ENCODE measurements around the gene ARCN1. TPM values are rescaled to one million over a fixed set of nuclear protein-coding genes. Genes with fewer than 3 reads are reported as not detected.

The ARCN1 gene
- total and polyA plus RNA-seq, 7 donors = 49.4 to 76.3 (median 60.8) TPM

DNA sequence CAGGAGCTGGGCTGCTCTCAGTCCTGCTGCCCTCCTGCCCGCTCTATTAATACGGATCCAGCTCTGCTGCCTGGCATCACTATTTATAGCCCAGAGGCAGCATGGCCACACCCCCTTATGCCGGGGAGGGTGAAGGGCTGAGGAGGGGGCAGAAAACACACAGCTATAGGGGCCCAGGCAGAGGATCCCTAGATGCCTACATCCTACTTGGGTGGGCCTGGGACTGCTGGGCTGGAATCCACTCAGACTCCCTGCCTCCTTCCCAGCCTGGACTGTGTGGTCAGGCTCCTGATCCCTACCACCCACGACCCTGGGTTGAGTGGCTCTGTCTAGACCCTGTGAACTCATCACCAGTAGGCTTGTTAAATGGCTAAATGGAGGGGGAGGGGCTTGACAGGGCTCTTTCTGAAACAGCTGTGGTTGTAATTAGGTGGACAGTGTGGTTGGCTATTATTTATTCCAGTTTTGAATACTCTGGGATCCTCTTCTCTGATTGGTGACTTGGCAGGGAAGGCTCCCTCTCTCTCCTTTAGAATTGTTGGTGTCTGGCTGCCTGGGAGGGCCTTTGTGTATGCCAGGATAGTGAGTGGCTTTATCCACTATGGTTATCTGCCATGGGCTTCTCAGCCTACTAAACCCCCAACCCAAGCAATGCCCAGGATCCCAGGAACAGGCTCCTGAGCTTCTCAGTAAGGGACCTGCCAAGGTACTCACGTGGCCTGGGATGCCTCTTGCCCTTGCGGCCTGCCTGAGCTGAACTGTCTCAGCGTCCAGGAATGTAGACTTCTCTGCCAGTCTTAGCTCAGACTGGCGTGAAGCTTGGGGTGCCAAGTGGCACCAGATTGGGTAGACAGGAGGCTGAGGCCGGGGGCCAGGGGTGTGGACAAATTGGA lies 50.4 kb downstream of the ARCN1 start:
- no peaks in the 10 kb centered on the region for H3K9me3 ChIP-seq
- DNase-seq (peak; percentile 72 to 88), ATAC-seq (peak; percentile 85 to 91 (median 88))
- H3K36me3 ChIP-seq (ENCODE audit: insufficient read depth in 1 of 2, low read depth in 1 of 2) = peaks cover 0 to 32% of the 10 kb centered on the region in 2 donors
- H3K27ac ChIP-seq = peak overlapping the region; percentile 88
- intact Hi-C loops (cut with DNase I) = no loop called here
- no peaks in the 10 kb centered on the region for H3K27me3 ChIP-seq (ENCODE audit: insufficient read depth in 3 of 3, low read length in 2 of 3)
- WGBS, 3 donors = 18 to 21% (median 20%) methylated on average over 9 of the region's 9 CpGs
- H3K4me1 ChIP-seq = peaks cover 45% of the 10 kb centered on the region
- TF ChIP-seq, protein P1, sequence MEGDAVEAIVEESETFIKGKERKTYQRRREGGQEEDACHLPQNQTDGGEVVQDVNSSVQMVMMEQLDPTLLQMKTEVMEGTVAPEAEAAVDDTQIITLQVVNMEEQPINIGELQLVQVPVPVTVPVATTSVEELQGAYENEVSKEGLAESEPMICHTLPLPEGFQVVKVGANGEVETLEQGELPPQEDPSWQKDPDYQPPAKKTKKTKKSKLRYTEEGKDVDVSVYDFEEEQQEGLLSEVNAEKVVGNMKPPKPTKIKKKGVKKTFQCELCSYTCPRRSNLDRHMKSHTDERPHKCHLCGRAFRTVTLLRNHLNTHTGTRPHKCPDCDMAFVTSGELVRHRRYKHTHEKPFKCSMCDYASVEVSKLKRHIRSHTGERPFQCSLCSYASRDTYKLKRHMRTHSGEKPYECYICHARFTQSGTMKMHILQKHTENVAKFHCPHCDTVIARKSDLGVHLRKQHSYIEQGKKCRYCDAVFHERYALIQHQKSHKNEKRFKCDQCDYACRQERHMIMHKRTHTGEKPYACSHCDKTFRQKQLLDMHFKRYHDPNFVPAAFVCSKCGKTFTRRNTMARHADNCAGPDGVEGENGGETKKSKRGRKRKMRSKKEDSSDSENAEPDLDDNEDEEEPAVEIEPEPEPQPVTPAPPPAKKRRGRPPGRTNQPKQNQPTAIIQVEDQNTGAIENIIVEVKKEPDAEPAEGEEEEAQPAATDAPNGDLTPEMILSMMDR (IDR thresholded peaks at IDR 0.05) = no peak
- H3K4me3 ChIP-seq = peak overlapping the region; percentile 68

DNA sequence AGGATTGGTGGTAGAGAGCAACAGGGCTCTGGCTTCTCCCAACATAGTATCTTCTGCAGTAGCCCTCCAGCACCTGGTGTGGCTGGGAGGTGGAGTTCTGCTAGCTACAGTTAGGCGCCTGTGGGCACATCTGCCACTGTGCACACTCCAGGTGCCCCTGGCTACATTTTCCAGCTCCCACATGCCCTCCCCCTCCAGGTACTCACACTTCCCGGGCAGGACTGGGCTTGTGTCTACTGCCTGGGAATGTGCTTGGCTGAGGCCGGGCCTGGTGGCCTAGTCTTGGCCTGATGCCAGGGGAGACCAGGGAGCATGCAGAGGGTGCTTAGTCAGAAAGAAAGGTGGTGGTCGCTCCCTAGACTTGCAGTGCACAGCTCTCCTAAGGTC lies 51.1 kb downstream of the ARCN1 start:
- WGBS, 3 donors = 23 to 34% (median 30%) methylated on average over 4 of the region's 4 CpGs
- DNase-seq = peak in 1 of 2 donors; percentile 60
- peak overlapping the region; percentile 6 for H3K4me3 ChIP-seq
- TF ChIP-seq, protein P1 (IDR thresholded peaks at IDR 0.05) = no peak
- ATAC-seq = peak in 1 of 4 donors; percentile 0
- H3K27ac ChIP-seq = peak overlapping the region; percentile 88
- H3K9me3 ChIP-seq = no peaks in the 10 kb centered on the region
- intact Hi-C loops (cut with DNase I) = no loop called here
- peaks cover 49% of the 10 kb centered on the region for H3K4me1 ChIP-seq
- H3K27me3 ChIP-seq (ENCODE audit: insufficient read depth in 3 of 3, low read length in 2 of 3) = no peaks in the 10 kb centered on the region
- H3K36me3 ChIP-seq (ENCODE audit: insufficient read depth in 1 of 2, low read depth in 1 of 2) = peaks cover 0 to 35% of the 10 kb centered on the region in 2 donors

DNA sequence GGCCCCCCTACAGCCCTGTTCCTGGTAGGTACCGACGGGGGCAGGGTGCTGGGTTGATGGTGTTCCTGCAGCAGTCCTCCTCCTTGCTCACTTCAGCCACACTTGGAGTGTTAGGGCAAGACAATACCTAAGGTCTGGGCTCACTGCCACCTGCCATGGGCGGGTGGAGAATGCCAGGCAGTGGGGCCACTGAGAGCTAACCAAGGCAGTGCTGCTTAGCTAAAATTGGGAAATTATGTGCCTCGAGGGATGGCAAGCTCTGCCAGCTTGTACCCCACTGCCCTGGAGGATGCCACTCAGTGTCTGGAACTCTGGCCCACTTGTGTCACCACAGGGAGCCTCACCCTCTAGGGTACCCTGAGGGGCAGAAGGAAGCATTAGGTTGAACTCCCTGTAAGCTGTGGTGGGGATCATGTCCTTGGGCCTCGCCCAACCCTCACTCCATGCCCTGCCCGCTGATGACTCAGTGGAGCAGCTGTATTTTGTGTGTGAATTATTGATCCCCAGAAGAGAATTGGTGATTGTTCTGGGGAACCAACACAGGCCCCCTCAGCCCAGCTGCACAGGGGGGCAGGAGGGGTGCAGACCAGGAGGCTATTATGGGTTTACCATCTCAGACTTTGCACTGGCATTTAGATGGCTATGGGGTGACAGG lies 53.0 kb downstream of the ARCN1 start:
- H3K9me3 ChIP-seq = no peaks in the 10 kb centered on the region
- no peak overlapping the region for H3K27ac ChIP-seq
- H3K4me3 ChIP-seq = no peak overlapping the region
- intact Hi-C loops (cut with DNase I) = no loop called here
- ATAC-seq (no peak), DNase-seq (peak in 1 of 2 donors; percentile 38)
- H3K27me3 ChIP-seq (ENCODE audit: insufficient read depth in 3 of 3, low read length in 2 of 3) = no peaks in the 10 kb centered on the region
- H3K36me3 ChIP-seq (ENCODE audit: insufficient read depth in 1 of 2, low read depth in 1 of 2) = peaks cover 0 to 43% of the 10 kb centered on the region in 2 donors
- TF ChIP-seq, protein P1 (IDR thresholded peaks at IDR 0.05) = no peak
- peaks cover 65% of the 10 kb centered on the region for H3K4me1 ChIP-seq
- WGBS, 3 donors = 73 to 85% (median 81%) methylated on average over 6 of the region's 6 CpGs

DNA sequence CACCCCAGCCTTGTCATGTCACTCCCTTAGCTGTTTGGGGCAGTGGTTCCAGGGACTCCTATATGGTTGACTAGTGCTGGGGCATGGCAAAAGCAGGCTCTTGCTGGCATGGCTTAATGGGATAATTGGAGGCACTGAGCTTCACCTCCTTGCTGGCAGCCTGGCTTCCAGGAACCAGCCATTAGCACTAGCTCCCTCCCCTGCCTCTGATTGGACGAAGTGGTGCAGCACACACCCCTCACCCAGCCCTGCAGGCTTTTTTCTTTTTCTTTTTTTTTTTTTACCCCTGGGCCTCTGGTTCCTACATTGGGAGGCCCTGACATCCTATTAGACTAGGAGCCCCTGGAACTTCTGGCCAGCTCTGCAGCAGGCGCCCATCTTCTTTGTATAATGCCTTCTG lies 53.8 kb downstream of the ARCN1 start:
- TF ChIP-seq, protein P1 (IDR thresholded peaks at IDR 0.05) = no peak
- H3K4me1 ChIP-seq = peaks cover 60% of the 10 kb centered on the region
- peak in 1 of 2 donors; percentile 33 for DNase-seq
- intact Hi-C loops (cut with DNase I) = no loop called here
- ATAC-seq = no peak
- no peak overlapping the region for H3K27ac ChIP-seq
- H3K36me3 ChIP-seq (ENCODE audit: insufficient read depth in 1 of 2, low read depth in 1 of 2) = peaks cover 0 to 43% of the 10 kb centered on the region in 2 donors
- H3K4me3 ChIP-seq = no peak overlapping the region
- H3K9me3 ChIP-seq = no peaks in the 10 kb centered on the region
- H3K27me3 ChIP-seq (ENCODE audit: insufficient read depth in 3 of 3, low read length in 2 of 3) = no peaks in the 10 kb centered on the region
- 88 to 91% (median 89%) methylated on average over 2 of the region's 2 CpGs for WGBS, 3 donors
